Osteoblast (primary cell): ENCODE data around the gene TTC28. TPM values are rescaled to one million over a fixed set of nuclear protein-coding genes. Genes with fewer than 3 reads are reported as not detected.

Experiments
- DNase-seq: peaks from one replicate; pipeline ENCODE4 v3.0.0; 2011; ENCODE audit warnings: low spot score, mixed read lengths; ENCODE audit not compliant: insufficient read length; ENCODE audit errors: missing footprints
- H2AFZ ChIP-seq: 2 replicates; pipeline ENCODE4 v1.6.0; 2011; ENCODE audit warnings: mild to moderate bottlenecking, low read length
- H3K27ac ChIP-seq: 2 replicates; pipeline ENCODE4 v1.5.1; 2011; ENCODE audit warnings: mild to moderate bottlenecking, low read depth, low read length, moderate library complexity
- H3K27me3 ChIP-seq: 2 replicates; pipeline ENCODE4 v1.6.0; 2012; ENCODE audit warnings: mild to moderate bottlenecking, control low read depth, inconsistent platforms, low read length, moderate library complexity; ENCODE audit not compliant: insufficient read depth
- H3K36me3 ChIP-seq: 2 replicates; pipeline ENCODE4 v1.5.1; 2011; ENCODE audit warnings: mild to moderate bottlenecking, low read length, control low read depth, moderate library complexity; ENCODE audit not compliant: insufficient read depth
- H3K4me1 ChIP-seq: 2 replicates; pipeline ENCODE4 v1.5.1; 2011; ENCODE audit warnings: mild to moderate bottlenecking, low read length, control low read depth, moderate library complexity; ENCODE audit not compliant: insufficient read depth
- H3K4me2 ChIP-seq: 2 replicates; pipeline ENCODE4 v1.6.0; 2011; ENCODE audit warnings: mild to moderate bottlenecking, low read length; ENCODE audit not compliant: insufficient read depth
- H3K4me3 ChIP-seq: fragments of 200-600 bp; sonication (generic); 3 replicates; pipeline ENCODE4 v1.5.1; 2012; ENCODE audit warnings: mild to moderate bottlenecking, low read length, inconsistent platforms; ENCODE audit not compliant: insufficient read depth
- H3K79me2 ChIP-seq: 2 replicates; pipeline ENCODE4 v1.6.0; 2012; ENCODE audit warnings: mild to moderate bottlenecking, low read length, control low read depth, inconsistent platforms; ENCODE audit not compliant: insufficient read depth
- H3K9me3 ChIP-seq: 2 replicates; pipeline ENCODE4 v1.5.1; 2011; ENCODE audit warnings: low read depth, low read length, control low read depth
- H4K20me1 ChIP-seq: 2 replicates; pipeline ENCODE4 v1.6.0; 2012; ENCODE audit warnings: mild to moderate bottlenecking, low read length, control low read depth; ENCODE audit not compliant: insufficient read depth
- total RNA-seq: library from RNA; depleted of rRNA; stranded (reverse); fragments of >200 nt; gene quantifications from 2 replicates; pipeline ENCODE4 v1.2.3, GENCODE V29; 2012
- TF ChIP-seq, protein P1 (sequence below): IDR thresholded peaks from 2 replicates; pipeline ENCODE4 v1.5.1; 2011; ENCODE audit warnings: mild to moderate bottlenecking, low read depth, low read length, moderate library complexity; ENCODE audit errors: extremely low read depth

TTC28 gene
- total RNA-seq, 1 donor: 48.1 TPM

DNA sequence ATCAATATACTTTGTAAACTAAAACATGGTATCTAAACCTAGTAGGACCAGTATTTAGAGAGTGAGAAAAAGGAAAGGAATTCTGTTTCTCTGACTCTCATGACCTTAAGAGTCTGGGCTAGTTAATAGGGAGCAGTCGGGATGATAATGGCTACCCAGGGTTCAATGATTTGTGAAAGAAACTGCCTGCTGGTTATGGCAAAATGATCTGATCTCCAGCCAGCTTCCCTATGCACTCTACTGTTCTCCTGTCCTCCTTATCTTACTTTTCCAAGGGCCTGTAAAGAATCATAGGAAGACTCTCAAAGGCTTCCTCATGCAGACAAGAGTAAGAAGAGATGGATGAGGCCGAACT lies 567.5 kb downstream of the TTC28 start:
- Histone ChIP-seq H3K9me3 (no peaks in the 10 kb centered on the region), H4K20me1 (no peaks in the 10 kb centered on the region), H3K4me2 (peak overlapping the region; percentile 57), H3K4me1 (peaks cover 63% of the 10 kb centered on the region), H3K36me3 (no peaks in the 10 kb centered on the region), H3K4me3 (no peak overlapping the region), H3K27me3 (no peaks in the 10 kb centered on the region), H3K27ac (peak overlapping the region; percentile 60), H3K79me2 (no peaks in the 10 kb centered on the region), H2AFZ (peak overlapping the region; percentile 43)
- TF ChIP-seq, protein P1, sequence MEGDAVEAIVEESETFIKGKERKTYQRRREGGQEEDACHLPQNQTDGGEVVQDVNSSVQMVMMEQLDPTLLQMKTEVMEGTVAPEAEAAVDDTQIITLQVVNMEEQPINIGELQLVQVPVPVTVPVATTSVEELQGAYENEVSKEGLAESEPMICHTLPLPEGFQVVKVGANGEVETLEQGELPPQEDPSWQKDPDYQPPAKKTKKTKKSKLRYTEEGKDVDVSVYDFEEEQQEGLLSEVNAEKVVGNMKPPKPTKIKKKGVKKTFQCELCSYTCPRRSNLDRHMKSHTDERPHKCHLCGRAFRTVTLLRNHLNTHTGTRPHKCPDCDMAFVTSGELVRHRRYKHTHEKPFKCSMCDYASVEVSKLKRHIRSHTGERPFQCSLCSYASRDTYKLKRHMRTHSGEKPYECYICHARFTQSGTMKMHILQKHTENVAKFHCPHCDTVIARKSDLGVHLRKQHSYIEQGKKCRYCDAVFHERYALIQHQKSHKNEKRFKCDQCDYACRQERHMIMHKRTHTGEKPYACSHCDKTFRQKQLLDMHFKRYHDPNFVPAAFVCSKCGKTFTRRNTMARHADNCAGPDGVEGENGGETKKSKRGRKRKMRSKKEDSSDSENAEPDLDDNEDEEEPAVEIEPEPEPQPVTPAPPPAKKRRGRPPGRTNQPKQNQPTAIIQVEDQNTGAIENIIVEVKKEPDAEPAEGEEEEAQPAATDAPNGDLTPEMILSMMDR: no peak
- no peak for DNase-seq

DNA sequence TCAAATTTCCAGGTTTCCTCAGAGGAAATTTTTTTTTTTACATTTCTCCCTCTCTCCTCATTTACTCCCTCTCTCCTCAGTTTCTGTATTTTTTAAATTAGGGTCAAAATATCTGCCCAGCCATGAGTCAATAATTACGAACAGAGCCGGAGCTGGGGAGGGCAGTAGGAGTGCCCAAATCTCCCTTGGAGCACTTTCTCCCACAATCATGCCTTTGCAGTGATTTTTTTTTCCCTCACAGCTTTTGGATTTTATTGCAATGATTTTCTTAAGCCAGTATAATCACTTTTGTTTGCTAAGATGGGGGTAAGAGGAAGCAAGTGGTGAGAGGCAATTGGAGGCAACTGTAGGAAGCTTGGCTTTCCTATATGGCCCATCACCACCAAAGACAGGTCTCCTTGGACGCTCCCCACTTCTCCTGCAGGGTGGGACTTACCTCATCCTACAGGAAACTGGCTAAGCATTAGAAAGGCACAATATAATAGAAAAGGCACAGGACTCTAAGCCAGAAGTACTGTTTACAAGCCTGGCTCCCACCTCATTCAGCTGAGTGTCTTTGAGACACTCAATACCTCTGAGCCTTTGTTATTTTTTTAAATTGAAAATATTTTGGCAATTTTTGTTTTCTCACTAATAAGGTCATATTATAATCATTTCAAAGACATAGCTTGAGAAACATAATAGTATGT lies 568.0 kb downstream of the TTC28 start:
- Histone ChIP-seq H3K27me3 (no peaks in the 10 kb centered on the region), H3K27ac (peak overlapping the region; percentile 60), H3K36me3 (no peaks in the 10 kb centered on the region), H3K4me2 (peak overlapping the region; percentile 57), H3K9me3 (no peaks in the 10 kb centered on the region), H3K4me3 (no peak overlapping the region), H3K79me2 (no peaks in the 10 kb centered on the region), H3K4me1 (peaks cover 58% of the 10 kb centered on the region), H2AFZ (no peak overlapping the region), H4K20me1 (no peaks in the 10 kb centered on the region)
- DNase-seq: peak; percentile 34
- TF ChIP-seq, protein P1: no peak

DNA sequence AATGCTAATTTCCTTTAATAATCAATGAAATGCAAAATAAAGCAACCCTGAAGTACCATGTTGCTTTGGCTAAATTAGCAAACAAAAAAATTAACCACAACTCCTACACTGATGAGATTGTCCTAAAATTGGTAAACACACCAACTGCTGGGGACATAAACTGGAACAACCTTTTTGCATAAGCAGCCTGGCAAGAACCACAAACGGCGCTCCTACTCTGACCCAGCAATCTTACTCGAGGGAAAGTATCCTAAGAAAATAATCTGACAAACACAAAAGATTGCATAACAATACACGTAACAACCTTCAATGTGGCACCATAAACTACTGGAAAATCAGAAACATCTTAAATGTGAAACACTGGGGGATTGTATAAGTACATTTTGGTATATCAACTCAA lies 570.8 kb downstream of the TTC28 start:
- no peaks in the 10 kb centered on the region for H3K36me3 ChIP-seq
- TF ChIP-seq, protein P1: no peak
- H4K20me1 ChIP-seq: no peaks in the 10 kb centered on the region
- peaks cover 39% of the 10 kb centered on the region for H3K4me1 ChIP-seq
- H3K9me3 ChIP-seq: no peaks in the 10 kb centered on the region
- no peak overlapping the region for H3K4me2 ChIP-seq
- H3K27ac ChIP-seq: no peak overlapping the region
- DNase-seq: peak; percentile 68
- H2AFZ ChIP-seq: no peak overlapping the region
- H3K79me2 ChIP-seq: no peaks in the 10 kb centered on the region
- H3K4me3 ChIP-seq: no peak overlapping the region
- H3K27me3 ChIP-seq: no peaks in the 10 kb centered on the region

DNA sequence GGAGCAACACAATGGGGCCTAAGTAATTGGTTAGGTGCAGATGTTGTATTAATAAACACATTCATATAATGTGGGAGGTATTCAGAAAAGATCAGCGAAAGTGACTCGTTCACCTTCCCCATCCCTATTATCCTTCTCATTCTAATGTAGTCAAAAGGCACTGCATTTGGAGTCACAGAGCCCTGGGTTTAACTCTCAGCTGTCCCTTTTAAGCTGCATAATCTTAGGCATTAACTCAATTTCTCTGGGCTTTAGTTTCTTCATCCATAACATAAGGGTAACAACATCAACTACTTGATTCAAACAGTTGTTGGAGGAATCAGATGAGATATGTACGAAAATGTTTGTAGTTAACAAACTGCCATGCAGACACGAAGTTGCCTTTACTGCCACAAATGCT lies 573.0 kb downstream of the TTC28 start:
- Histone ChIP-seq H3K4me1 (peaks cover 21% of the 10 kb centered on the region), H3K27ac (no peak overlapping the region), H3K36me3 (no peaks in the 10 kb centered on the region), H3K79me2 (no peaks in the 10 kb centered on the region), H2AFZ (no peak overlapping the region), H4K20me1 (no peaks in the 10 kb centered on the region), H3K4me3 (no peak overlapping the region), H3K9me3 (no peaks in the 10 kb centered on the region), H3K27me3 (no peaks in the 10 kb centered on the region), H3K4me2 (no peak overlapping the region)
- no peak for DNase-seq
- TF ChIP-seq, protein P1: no peak
